Testis (tissue), 3 donors: ENCODE measurements around the gene TRIM32. TPM values are rescaled to one million over a fixed set of nuclear protein-coding genes. Genes with fewer than 3 reads are reported as not detected.
"Not testable (repeated sequence)": the region's sequence is repeated elsewhere in the genome, so short reads cannot be mapped to it uniquely, and the experiment has no call there.

ENCODE experiments used
- DNase-seq: peaks from one replicate; pipeline ENCODE4 v3.0.0-alpha.2; 2019
- H3K27ac ChIP-seq, 2 donors: fragments of 200-600 bp; sonication (generic); one replicate each; pipeline ENCODE4 v1.5.1; 2019
- H3K27me3 ChIP-seq: fragments of 200-600 bp; sonication (generic); one replicate; pipeline ENCODE4 v1.5.1; 2019
- H3K36me3 ChIP-seq: fragments of 200-600 bp; sonication (generic); one replicate; pipeline ENCODE4 v1.5.1; 2017; ENCODE audit warnings: low read depth; ENCODE audit errors: missing control alignments
- H3K4me1 ChIP-seq: fragments of 200-600 bp; sonication (generic); one replicate; pipeline ENCODE4 v1.5.1; 2019
- H3K4me3 ChIP-seq, 2 donors: fragments of 200-600 bp; sonication (generic); one replicate each; pipeline ENCODE4 v1.5.1; 2017 to 2019
- H3K9me3 ChIP-seq: fragments of 200-600 bp; sonication (generic); one replicate; pipeline ENCODE4 v1.5.1; 2017
- POLR2A ChIP-seq: fragments of 450-650 bp; IDR thresholded peaks from one replicate; pipeline ENCODE4 v1.6.1; 2017; ENCODE audit warnings: antibody characterized with exemption, mild to moderate bottlenecking, moderate library complexity
- WGBS, 2 donors: methylation state at CpG; one replicate each; pipeline ENCODE4 v1.1.5; 2018; 5-methylcytosine and 5-hydroxymethylcytosine counted together
- intact Hi-C: fragments of 100-400 bp; cut with DNase I; formaldehyde crosslinking; loops from one replicate; pipeline ENCODE4 v1.15.1; 2023; ENCODE audit warnings: low total_unique reads
- polyA plus RNA-seq: library from polyadenylated mRNA; stranded (reverse); fragments of 350-450 nt; fragmentation: Illumina TruSeq; extraction: RNeasy Lipid Tissue Mini Kit (QIAGEN cat#74804); gene quantifications from one replicate; pipeline ENCODE4 v1.2.3, GENCODE V29; 2014; ENCODE audit warnings: low read depth, low replicate concordance; ENCODE audit not compliant: insufficient read depth
- total RNA-seq, 2 donors: library from RNA; depleted of rRNA; stranded (reverse); fragments of >200 nt; gene quantifications; one replicate each; pipeline ENCODE4 v1.2.3, GENCODE V29; 2016
- TF ChIP-seq, protein P1 (sequence below), 3 experiments: fragments of 450-650 bp in 2 of 3; fragments of 200-600 bp in 1 of 3; sonication (generic) in 1 of 3; IDR thresholded peaks; one replicate each; pipeline ENCODE4 v1.5.1; 2016 to 2019; ENCODE audit warnings: antibody characterized with exemption in 3 of 3, mild to moderate bottlenecking in 2 of 3, moderate library complexity in 1 of 3

The TRIM32 gene
- total and polyA plus RNA-seq, 3 donors from 2014 or later, result 12.5 to 15.2 (median 12.6) TPM

DNA sequence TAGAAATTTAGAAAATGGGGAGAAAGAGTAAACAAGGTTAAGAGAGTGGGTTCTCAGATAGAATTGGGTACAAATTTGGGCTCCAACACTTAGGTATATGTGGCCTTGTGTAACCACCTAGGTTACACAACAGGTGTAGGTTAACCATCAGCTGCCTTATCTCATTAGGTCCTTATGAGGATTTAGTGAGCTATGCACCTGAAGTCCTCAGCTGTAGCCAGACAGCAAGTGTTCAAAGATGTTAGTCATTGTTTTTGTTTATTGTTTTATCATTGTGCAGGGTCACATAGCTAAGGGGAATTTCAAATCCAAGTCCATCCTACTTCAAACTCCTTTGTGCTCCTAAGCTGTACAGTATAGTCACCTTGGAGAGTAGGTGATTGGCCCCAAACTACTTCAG lies 970 bp upstream of the TRIM32 start:
- H3K27ac ChIP-seq, result no peak overlapping the region

DNA sequence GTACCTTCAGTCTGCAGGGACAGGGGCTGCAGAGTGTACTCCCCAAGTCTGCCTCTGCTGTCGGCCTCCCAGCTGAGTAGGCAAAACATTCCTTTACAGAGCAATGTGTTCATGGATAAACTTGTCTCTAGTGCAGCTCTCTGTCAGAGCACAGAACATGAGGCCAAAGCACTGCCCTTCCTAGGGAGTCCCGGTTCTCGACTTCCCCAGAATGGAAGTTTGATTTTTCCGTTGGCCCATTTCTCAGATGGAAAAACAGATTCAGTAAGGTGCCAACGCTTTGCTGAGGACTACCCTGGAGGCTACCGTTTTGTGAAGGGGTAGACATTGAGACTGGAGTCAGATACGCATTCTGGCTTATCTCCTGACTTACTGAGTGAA lies 422 bp upstream of the TRIM32 start:
- Histone ChIP-seq H3K36me3 (no peaks in the 10 kb centered on the region), H3K4me1 (no peaks in the 10 kb centered on the region), H3K27ac (peak overlapping the region in 1 of 2 donors; percentile 78), H3K4me3 (peak overlapping the region; percentile 82 to 84), H3K27me3 (no peaks in the 10 kb centered on the region), H3K9me3 (no peaks in the 10 kb centered on the region)
- intact Hi-C loops, result no loop called here
- WGBS, 2 donors, result 8 to 29% methylated on average over 6 to 7 of the region's 7 CpGs
- TF ChIP-seq, protein P1, sequence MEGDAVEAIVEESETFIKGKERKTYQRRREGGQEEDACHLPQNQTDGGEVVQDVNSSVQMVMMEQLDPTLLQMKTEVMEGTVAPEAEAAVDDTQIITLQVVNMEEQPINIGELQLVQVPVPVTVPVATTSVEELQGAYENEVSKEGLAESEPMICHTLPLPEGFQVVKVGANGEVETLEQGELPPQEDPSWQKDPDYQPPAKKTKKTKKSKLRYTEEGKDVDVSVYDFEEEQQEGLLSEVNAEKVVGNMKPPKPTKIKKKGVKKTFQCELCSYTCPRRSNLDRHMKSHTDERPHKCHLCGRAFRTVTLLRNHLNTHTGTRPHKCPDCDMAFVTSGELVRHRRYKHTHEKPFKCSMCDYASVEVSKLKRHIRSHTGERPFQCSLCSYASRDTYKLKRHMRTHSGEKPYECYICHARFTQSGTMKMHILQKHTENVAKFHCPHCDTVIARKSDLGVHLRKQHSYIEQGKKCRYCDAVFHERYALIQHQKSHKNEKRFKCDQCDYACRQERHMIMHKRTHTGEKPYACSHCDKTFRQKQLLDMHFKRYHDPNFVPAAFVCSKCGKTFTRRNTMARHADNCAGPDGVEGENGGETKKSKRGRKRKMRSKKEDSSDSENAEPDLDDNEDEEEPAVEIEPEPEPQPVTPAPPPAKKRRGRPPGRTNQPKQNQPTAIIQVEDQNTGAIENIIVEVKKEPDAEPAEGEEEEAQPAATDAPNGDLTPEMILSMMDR (IDR thresholded peaks at IDR 0.05), result no peak
- no peak for DNase-seq

More for the DNA sequence above, 970 bp upstream of the TRIM32 start:
- Histone ChIP-seq H3K9me3 (no peaks in the 10 kb centered on the region), H3K4me3 (no peak overlapping the region), H3K27me3 (no peaks in the 10 kb centered on the region), H3K4me1 (no peaks in the 10 kb centered on the region), H3K36me3 (no peaks in the 10 kb centered on the region)
- intact Hi-C loops, result no loop called here
- TF ChIP-seq POLR2A, result no peak
- TF ChIP-seq, protein P1 (IDR thresholded peaks at IDR 0.05), result no peak
- DNase-seq, result no peak

DNA sequence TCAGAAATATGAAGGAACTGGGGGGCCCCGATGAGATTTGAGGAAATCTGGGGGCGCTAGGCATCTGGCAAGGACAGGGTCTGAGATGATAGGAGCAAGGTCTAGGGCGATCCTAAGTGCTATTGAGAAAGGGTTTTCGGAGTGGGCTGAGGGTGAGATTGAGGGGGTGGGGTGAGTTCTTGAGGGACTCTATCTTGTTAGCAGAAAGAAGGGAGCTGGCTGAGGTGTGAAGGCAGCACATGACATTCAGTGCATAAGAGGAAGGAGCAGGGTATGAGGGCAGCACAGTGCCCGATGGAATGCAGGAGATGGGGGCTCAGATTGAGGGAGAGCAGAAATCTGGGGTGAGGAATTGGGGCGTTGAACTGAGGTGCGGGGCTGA lies 640 bp downstream of the TRIM32 start:
- intact Hi-C loops, result no loop called here
- no peak for DNase-seq
- Histone ChIP-seq H3K27ac (peak overlapping the region in 1 of 2 donors; percentile 78), H3K9me3 (no peaks in the 10 kb centered on the region), H3K36me3 (no peaks in the 10 kb centered on the region), H3K4me3 (peak overlapping the region; percentile 82 to 84), H3K4me1 (no peaks in the 10 kb centered on the region), H3K27me3 (no peaks in the 10 kb centered on the region)
- TF ChIP-seq, protein P1 (IDR thresholded peaks at IDR 0.05), result no peak
- TF ChIP-seq POLR2A, result no peak
- WGBS, 2 donors, result 7 to 23% methylated on average over 7 of the region's 7 CpGs

DNA sequence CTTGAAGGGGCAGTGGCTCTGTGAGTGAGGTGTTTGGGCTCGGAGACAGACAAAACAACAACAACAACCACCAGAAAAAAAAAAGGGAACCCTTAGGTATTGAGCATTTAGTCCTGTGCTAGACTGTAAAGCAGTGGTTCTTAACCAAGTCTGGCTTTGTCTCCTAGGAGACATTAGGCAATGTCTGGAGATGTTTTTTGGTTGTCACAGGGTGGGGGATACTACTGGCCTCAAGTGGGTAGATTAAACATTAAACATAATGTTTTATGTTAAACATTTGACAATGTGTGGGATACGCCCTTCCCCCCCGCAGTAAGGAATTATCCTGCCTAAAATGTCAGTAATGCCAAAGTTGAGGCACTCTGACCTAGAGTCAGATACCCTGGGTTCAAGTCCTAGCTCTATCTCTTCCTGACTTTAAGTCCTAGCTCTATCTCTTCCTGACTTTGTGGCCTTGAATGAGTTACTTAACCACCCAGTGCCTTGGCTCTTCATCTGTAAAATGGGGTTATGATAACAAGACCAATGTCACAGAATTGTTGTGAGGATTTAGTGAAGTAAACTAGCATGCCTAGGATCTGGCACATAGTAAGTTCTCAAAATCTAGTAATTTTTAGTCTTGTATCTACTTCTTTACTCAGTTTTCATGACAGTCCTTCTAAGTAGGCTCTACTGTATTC lies 1.8 kb downstream of the TRIM32 start:
- no peak overlapping the region for H3K27ac ChIP-seq
- no peaks in the 10 kb centered on the region for H3K27me3 ChIP-seq
- intact Hi-C loops, result no loop called here
- DNase-seq, result no peak
- no peak for TF ChIP-seq POLR2A
- TF ChIP-seq, protein P1 (IDR thresholded peaks at IDR 0.05), result no peak
- H3K4me3 ChIP-seq, result no peak overlapping the region
- no peaks in the 10 kb centered on the region for H3K4me1 ChIP-seq
- H3K9me3 ChIP-seq, result no peaks in the 10 kb centered on the region
- no peaks in the 10 kb centered on the region for H3K36me3 ChIP-seq
- WGBS, 2 donors, result 72 to 91% methylated on average over 3 of the region's 3 CpGs

DNA sequence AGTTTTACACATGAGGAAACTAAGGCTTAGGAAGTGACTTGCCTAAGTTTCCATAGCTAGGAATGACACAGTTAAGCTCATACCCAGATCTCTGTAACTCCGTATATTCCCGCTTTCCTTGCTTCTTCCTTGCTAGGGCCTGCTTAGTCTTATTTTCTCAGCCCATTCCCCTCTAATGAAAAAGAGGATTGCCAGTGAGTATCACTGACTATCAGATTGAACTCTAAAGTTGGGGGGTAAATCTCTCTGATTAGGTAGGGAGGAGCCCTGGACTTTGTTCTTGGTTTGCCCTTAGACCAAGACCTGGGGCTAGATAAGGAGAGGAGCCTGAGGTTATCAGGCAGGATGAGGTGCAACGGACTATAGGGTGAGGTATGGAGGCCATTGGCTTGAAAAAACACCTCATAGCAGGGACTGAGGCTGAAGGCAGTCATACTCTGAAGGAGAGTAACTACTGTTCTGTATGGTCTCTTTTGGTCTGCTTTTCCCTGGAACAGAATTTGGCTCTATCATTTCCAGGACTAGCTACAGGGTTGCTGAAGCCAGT lies 2.5 kb downstream of the TRIM32 start:
- intact Hi-C loops, result no loop called here
- 91 to 94% methylated on average over 3 of the region's 3 CpGs for WGBS, 2 donors
- no peak for TF ChIP-seq POLR2A
- TF ChIP-seq, protein P1 (IDR thresholded peaks at IDR 0.05), result no peak

DNA sequence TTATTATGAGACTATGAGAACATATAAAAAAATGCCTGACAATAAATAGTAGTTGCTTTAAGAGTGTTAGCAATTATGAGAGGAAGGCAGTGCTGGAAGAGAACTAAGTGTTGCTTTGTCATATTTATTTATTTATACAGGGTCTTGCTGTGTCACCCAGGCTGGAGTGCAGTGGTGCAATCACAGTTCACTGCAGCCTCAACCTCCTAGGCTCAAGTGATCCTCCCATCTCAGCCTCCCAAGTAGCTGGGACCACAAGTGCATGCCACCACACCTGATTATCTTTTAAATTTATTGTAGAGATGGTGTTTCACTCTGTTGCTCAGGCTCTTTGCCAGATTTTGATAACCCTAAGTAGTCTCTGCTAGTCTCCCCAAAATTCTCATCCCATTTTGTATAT lies 3.7 kb downstream of the TRIM32 start:
- intact Hi-C loops, result not testable (repeated sequence)

More for the DNA sequence above, 2.5 kb downstream of the TRIM32 start:
- no peak for DNase-seq
- Histone ChIP-seq H3K36me3 (no peaks in the 10 kb centered on the region), H3K9me3 (no peaks in the 10 kb centered on the region), H3K4me3 (no peak overlapping the region), H3K27me3 (no peaks in the 10 kb centered on the region), H3K4me1 (no peaks in the 10 kb centered on the region), H3K27ac (no peak overlapping the region)

More for the DNA sequence above, 3.7 kb downstream of the TRIM32 start:
- not testable (repeated sequence) for H3K4me1 ChIP-seq, H3K9me3 ChIP-seq, H3K27me3 ChIP-seq, H3K36me3 ChIP-seq, H3K27ac ChIP-seq, DNase-seq, H3K4me3 ChIP-seq
